Measurements from ENCODE around the gene PMPCA.
"Not testable (repeated sequence)": the region's sequence is repeated elsewhere in the genome, so short reads cannot be mapped to it uniquely, and the experiment has no call there.

The PMPCA gene

GRCh38 chr9:136404801-136405136 is 5.7 kb upstream of the PMPCA start:
- no peak for DNase-seq
- no peak overlapping the region for H3K4me3 ChIP-seq (ENCODE audit: low read depth, low read length)
- no peaks in the 10 kb centered on the region for H3K27me3 ChIP-seq
- peaks cover 8% of the 10 kb centered on the region for H3K4me1 ChIP-seq
- peaks cover 66% of the 10 kb centered on the region for H3K36me3 ChIP-seq
- no peak for TF ChIP-seq CTCF (IDR thresholded peaks at IDR 0.05; ENCODE audit: low read depth, low read length)
- H3K9me3 ChIP-seq: no peaks in the 10 kb centered on the region

- no peaks in the 10 kb centered on the region for H3K27me3 ChIP-seq
- TF ChIP-seq CTCF (IDR thresholded peaks at IDR 0.05; ENCODE audit: low read depth, low read length): no peak
- no peak for DNase-seq
- peaks cover 6% of the 10 kb centered on the region for H3K4me1 ChIP-seq
- H3K4me3 ChIP-seq (ENCODE audit: low read depth, low read length): no peak overlapping the region
- peaks cover 66% of the 10 kb centered on the region for H3K36me3 ChIP-seq
- no peaks in the 10 kb centered on the region for H3K9me3 ChIP-seq
Observed at GRCh38 chr9:136405481-136405880, 5.0 kb upstream of the PMPCA start.

- H3K4me3 ChIP-seq (ENCODE audit: low read depth, low read length); H3K9me3 ChIP-seq; DNase-seq; H3K27me3 ChIP-seq; H3K4me1 ChIP-seq: not testable (repeated sequence)
- peaks cover 66% of the 10 kb centered on the region for H3K36me3 ChIP-seq
Observed at GRCh38 chr9:136405904-136406303, 4.6 kb upstream of the PMPCA start.

GRCh38 chr9:136407061-136407460 is 3.4 kb upstream of the PMPCA start:
- DNase-seq; H3K27me3 ChIP-seq; H3K4me3 ChIP-seq (ENCODE audit: low read depth, low read length); H3K9me3 ChIP-seq; H3K4me1 ChIP-seq: not testable (repeated sequence)
- H3K36me3 ChIP-seq: peaks cover 58% of the 10 kb centered on the region

GRCh38 chr9:136407911-136408310 is 2.5 kb upstream of the PMPCA start:
- no peaks in the 10 kb centered on the region for H3K9me3 ChIP-seq
- peaks cover 63% of the 10 kb centered on the region for H3K36me3 ChIP-seq
- no peak for DNase-seq
- no peak overlapping the region for H3K4me3 ChIP-seq (ENCODE audit: low read depth, low read length)
- H3K4me1 ChIP-seq: peaks cover 13% of the 10 kb centered on the region; the same call in 1 of the 2 replicates
- no peaks in the 10 kb centered on the region for H3K27me3 ChIP-seq
- TF ChIP-seq CTCF (IDR thresholded peaks at IDR 0.05; ENCODE audit: low read depth, low read length): no peak

GRCh38 chr9:136409557-136410455 is 652 bp upstream of the PMPCA start:
- H3K4me1 ChIP-seq: peaks cover 13% of the 10 kb centered on the region; the same call in 1 of the 2 replicates
- H3K27me3 ChIP-seq: no peaks in the 10 kb centered on the region
- DNase-seq: peak; percentile 51
- H3K36me3 ChIP-seq: peaks cover 68% of the 10 kb centered on the region
- no peak for TF ChIP-seq CTCF (IDR thresholded peaks at IDR 0.05; ENCODE audit: low read depth, low read length)
- H3K9me3 ChIP-seq: no peaks in the 10 kb centered on the region
- H3K4me3 ChIP-seq (ENCODE audit: low read depth, low read length): peak overlapping the region; percentile 85

GRCh38 chr9:136411378-136411777 is 920 bp downstream of the PMPCA start:
- TF ChIP-seq CTCF (IDR thresholded peaks at IDR 0.05; ENCODE audit: low read depth, low read length): no peak
- DNase-seq: no peak
- H3K4me1 ChIP-seq: peaks cover 13% of the 10 kb centered on the region; the same call in 1 of the 2 replicates
- peaks cover 69% of the 10 kb centered on the region for H3K36me3 ChIP-seq
- H3K4me3 ChIP-seq (ENCODE audit: low read depth, low read length): peak overlapping the region; percentile 85
- no peaks in the 10 kb centered on the region for H3K27me3 ChIP-seq
- no peaks in the 10 kb centered on the region for H3K9me3 ChIP-seq

All from BE2C (cell line).